Calu3 (cell line): ENCODE measurements around the gene TMEM242. TPM values are rescaled to one million over a fixed set of nuclear protein-coding genes. Genes with fewer than 3 reads are reported as not detected.
A peak's percentile ranks its signal among the peaks of the same experiment; 100 is the strongest.

Source experiments
- BruUV-seq: library from RNA; stranded (reverse); fragments of 400-500 nt; replicated peaks from 2 replicates; lab custom pipeline; 2021; lab: Mats Ljungman, UMichigan
- CTCF ChIA-PET: fragments of 300-600 bp; sonication (Branson Sonifier 250); formaldehyde crosslinking; loops from one replicate; lab custom pipeline; 2022; ENCODE audit warnings: antibody characterized with exemption; lab: Charles Lee
- DNase-seq: peaks from one replicate; pipeline ENCODE4 v3.0.0; 2022
- H3K27ac Mint-ChIP-seq: one replicate; pipeline ENCODE4 v1.8.0; 2022; ENCODE audit warnings: mixed read lengths; ENCODE audit not compliant: unreplicated experiment
- H3K27me3 Mint-ChIP-seq: one replicate; pipeline ENCODE4 v1.8.0; 2022; ENCODE audit warnings: mixed read lengths; ENCODE audit not compliant: unreplicated experiment
- H3K36me3 Mint-ChIP-seq: one replicate; pipeline ENCODE4 v1.8.0; 2022; ENCODE audit warnings: mild to moderate bottlenecking, moderate library complexity, mixed read lengths; ENCODE audit not compliant: insufficient read depth, unreplicated experiment
- H3K4me1 Mint-ChIP-seq: one replicate; pipeline ENCODE4 v1.8.0; 2022; ENCODE audit warnings: mild to moderate bottlenecking, low read depth, mixed read lengths; ENCODE audit not compliant: unreplicated experiment
- H3K4me3 Mint-ChIP-seq: one replicate; pipeline ENCODE4 v1.8.0; 2022; ENCODE audit warnings: mild to moderate bottlenecking, low read depth, moderate library complexity, mixed read lengths; ENCODE audit not compliant: unreplicated experiment
- H3K9me3 Mint-ChIP-seq: one replicate; pipeline ENCODE4 v1.8.0; 2022; ENCODE audit warnings: low read depth, mixed read lengths; ENCODE audit not compliant: unreplicated experiment
- intact Hi-C: fragments of 100-400 bp; cut with micrococcal nuclease; formaldehyde crosslinking; loops from one replicate; pipeline ENCODE4 v1.10.0; 2022; ENCODE audit not compliant: unreplicated experiment
- total RNA-seq: library from RNA; stranded (reverse); gene quantifications from 2 replicates; pipeline ENCODE4 v1.2.3, GENCODE V29; 2022
- TF ChIP-seq, protein P1 (sequence below): fragments of 200-600 bp; IDR thresholded peaks from one replicate; pipeline ENCODE4 v1.8.0; 2022; ENCODE audit warnings: antibody characterized with exemption; ENCODE audit not compliant: unreplicated experiment

The TMEM242 gene
- total RNA-seq, 1 experiment from 2014 or later = 7.9 TPM

DNA sequence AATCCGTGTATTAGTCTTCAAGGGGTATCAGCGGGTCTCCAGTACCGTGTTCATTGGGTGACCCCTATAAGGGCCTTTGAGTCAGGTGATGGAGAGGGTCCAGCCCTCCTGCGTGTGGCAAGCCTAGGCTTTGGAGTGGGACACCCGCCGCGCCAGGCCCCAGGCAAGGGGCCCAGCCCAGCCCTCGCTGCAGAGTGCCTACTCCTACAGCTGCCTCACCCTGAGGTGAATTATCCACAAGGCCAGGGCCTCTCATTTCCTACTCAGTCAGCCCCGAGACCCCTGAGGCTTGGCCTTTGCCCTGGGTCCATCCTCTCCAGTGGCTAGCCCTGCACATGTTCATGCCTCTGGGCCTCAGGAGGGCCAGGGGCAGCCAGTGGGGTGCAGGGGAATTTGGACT is 45.1 kb downstream of the TMEM242 start:
- CTCF ChIA-PET = no interaction called here
- no TSS peak for BruUV-seq
- TF ChIP-seq, protein P1, sequence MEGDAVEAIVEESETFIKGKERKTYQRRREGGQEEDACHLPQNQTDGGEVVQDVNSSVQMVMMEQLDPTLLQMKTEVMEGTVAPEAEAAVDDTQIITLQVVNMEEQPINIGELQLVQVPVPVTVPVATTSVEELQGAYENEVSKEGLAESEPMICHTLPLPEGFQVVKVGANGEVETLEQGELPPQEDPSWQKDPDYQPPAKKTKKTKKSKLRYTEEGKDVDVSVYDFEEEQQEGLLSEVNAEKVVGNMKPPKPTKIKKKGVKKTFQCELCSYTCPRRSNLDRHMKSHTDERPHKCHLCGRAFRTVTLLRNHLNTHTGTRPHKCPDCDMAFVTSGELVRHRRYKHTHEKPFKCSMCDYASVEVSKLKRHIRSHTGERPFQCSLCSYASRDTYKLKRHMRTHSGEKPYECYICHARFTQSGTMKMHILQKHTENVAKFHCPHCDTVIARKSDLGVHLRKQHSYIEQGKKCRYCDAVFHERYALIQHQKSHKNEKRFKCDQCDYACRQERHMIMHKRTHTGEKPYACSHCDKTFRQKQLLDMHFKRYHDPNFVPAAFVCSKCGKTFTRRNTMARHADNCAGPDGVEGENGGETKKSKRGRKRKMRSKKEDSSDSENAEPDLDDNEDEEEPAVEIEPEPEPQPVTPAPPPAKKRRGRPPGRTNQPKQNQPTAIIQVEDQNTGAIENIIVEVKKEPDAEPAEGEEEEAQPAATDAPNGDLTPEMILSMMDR = no peak
- intact Hi-C loops = no loop called here
- H3K27me3 Mint-ChIP-seq = no peaks in the 10 kb centered on the region
- peaks cover 12% of the 10 kb centered on the region for H3K36me3 Mint-ChIP-seq
- no peak overlapping the region for H3K27ac Mint-ChIP-seq
- H3K4me1 Mint-ChIP-seq = no peaks in the 10 kb centered on the region
- DNase-seq = no peak
- H3K9me3 Mint-ChIP-seq = no peaks in the 10 kb centered on the region
- H3K4me3 Mint-ChIP-seq = no peak overlapping the region

DNA sequence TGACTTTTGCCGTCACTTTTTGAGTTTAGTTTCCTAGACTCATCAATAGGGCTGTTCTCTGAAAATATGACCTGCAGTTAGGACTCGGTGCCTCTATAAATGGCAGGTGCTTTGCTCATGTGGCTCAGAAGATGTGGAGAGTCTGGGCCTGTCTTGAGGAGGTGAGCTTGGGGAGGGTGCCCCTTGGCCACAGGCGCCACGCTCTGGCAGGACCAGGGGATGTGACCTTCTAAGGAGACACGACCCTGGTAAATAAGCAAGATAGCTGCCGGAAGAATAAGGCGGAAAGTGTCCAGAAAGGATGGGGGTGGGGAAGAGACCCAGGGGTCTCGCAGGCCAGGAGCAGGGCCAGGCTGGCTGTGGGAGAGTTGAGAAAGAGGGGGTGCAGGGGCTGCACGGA is 46.6 kb downstream of the TMEM242 start:
- CTCF ChIA-PET = no interaction called here
- H3K36me3 Mint-ChIP-seq = peaks cover 12% of the 10 kb centered on the region

DNA sequence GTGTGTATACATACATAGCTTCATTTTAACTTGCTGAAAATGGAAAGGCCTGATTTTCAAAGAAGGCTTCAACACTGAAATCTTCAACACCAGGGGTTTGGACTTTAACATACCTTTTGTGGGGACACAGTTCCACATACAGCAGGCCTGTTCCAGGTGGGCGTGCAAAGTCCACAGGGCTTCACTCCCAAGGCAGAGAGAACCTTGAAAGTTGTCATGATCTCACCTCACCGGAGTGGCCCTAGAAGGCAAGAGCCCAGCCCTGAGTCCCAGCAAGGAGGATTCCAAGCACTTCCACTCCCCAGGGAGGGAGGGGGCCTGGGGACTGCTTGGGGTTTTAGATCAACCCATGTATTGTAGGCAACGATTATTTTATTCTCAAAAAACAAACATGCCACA is 47.2 kb downstream of the TMEM242 start:
- CTCF ChIA-PET = no interaction called here
- no peak overlapping the region for H3K27ac Mint-ChIP-seq
- BruUV-seq = no TSS peak
- H3K4me3 Mint-ChIP-seq = no peak overlapping the region
- no peaks in the 10 kb centered on the region for H3K27me3 Mint-ChIP-seq
- H3K9me3 Mint-ChIP-seq = no peaks in the 10 kb centered on the region
- intact Hi-C loops = no loop called here
- H3K4me1 Mint-ChIP-seq = no peaks in the 10 kb centered on the region
- peaks cover 12% of the 10 kb centered on the region for H3K36me3 Mint-ChIP-seq
- no peak for DNase-seq
- TF ChIP-seq, protein P1 = no peak

More for the DNA sequence above, 46.6 kb downstream of the TMEM242 start:
- DNase-seq = no peak
- H3K27ac Mint-ChIP-seq = no peak overlapping the region
- BruUV-seq = no TSS peak
- H3K4me1 Mint-ChIP-seq = no peaks in the 10 kb centered on the region
- no peaks in the 10 kb centered on the region for H3K27me3 Mint-ChIP-seq
- TF ChIP-seq, protein P1 = no peak
- intact Hi-C loops = no loop called here
- H3K9me3 Mint-ChIP-seq = no peaks in the 10 kb centered on the region
- no peak overlapping the region for H3K4me3 Mint-ChIP-seq

DNA sequence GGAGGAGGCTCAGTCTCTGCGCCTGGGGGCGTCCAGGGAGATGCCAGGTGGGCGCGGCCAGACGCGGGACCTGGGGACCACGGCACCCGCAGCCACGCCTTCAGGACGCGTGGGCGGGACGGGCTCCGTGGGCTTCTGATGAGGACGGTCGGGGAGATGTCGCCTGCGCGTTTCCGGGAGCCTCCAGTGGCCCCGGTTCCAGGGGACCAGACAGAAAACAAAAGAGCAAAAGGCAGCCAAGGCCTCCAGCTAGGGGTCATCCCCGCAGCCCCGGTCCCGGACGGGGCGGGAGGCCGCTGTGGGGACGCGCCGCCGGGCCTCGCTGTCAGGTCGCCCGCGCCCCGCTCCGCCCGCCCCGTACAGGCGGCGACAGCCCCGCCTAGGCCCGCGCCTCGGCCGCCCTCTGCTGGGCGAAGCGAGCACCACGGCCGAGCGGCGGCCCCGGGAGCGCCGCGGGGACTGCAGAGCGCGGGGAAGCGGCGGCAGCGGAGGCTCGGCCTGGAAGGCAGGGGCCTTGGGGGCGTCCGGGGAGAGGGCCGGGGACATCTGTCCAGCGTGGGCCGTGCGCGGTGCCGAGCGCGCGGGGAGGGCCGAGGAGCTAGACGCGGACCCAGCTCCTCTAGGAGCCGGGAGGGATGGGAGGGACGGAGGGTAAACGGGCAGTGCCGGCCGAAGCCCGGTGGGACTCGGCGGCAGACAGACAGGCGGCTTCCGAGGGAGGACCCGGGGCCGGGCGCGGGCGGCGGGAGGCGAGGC is 48.7 kb downstream of the TMEM242 start:
- Mint-ChIP-seq H3K4me1 (no peaks in the 10 kb centered on the region), H3K4me3 (peak overlapping the region; percentile 83), H3K36me3 (peaks cover 12% of the 10 kb centered on the region), H3K9me3 (peaks cover 9% of the 10 kb centered on the region), H3K27ac (no peak overlapping the region), H3K27me3 (no peaks in the 10 kb centered on the region)
- CTCF ChIA-PET = interaction anchor here (0.5 to 1.7 kb wide), 6 partner anchors 19 to 684 kb away, joined by 3 to 5 read pairs (median 3); no protein-coding TSS in a partner anchor
- no TSS peak for BruUV-seq
- peak; percentile 81 for DNase-seq
- intact Hi-C loops = no loop called here
- TF ChIP-seq, protein P1 = peak; percentile 75
